Measurements from ENCODE around the gene N4BP3. TPM values are rescaled to one million over a fixed set of nuclear protein-coding genes. Genes with fewer than 3 reads are reported as not detected.

The N4BP3 gene
- total RNA-seq, 1 experiment from 2014 or later: 46.2 TPM

- DNase-seq (ENCODE audit: low spot score): no peak
- no peak overlapping the region for H3K27ac Mint-ChIP-seq
- no peaks in the 10 kb centered on the region for H3K9me3 Mint-ChIP-seq
- ChIA-PET POLR2A (interaction anchor here (0.5 to 1.1 kb wide), 4 partner anchors 19 to 208 kb away, joined by 3 to 5 read pairs (median 4); no protein-coding TSS in a partner anchor), CTCF (interaction anchor here (3.2 to 7.5 kb wide), 3 partner anchors 19 to 68 kb away, joined by 14 to 111 read pairs (median 39); no protein-coding TSS in a partner anchor)
- no peak for TF ChIP-seq ZNF317 (CRISPR knock-in tag; IDR thresholded peaks at IDR 0.05; ENCODE audit: borderline replicate concordance, low read depth)
- no peak for TF ChIP-seq AFF4 (CRISPR knock-in tag; IDR thresholded peaks at IDR 0.05; ENCODE audit: borderline replicate concordance)
- TF ChIP-seq, protein P1, sequence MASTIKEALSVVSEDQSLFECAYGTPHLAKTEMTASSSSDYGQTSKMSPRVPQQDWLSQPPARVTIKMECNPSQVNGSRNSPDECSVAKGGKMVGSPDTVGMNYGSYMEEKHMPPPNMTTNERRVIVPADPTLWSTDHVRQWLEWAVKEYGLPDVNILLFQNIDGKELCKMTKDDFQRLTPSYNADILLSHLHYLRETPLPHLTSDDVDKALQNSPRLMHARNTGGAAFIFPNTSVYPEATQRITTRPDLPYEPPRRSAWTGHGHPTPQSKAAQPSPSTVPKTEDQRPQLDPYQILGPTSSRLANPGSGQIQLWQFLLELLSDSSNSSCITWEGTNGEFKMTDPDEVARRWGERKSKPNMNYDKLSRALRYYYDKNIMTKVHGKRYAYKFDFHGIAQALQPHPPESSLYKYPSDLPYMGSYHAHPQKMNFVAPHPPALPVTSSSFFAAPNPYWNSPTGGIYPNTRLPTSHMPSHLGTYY (CRISPR knock-in tag; IDR thresholded peaks at IDR 0.05): no peak
- no peak for TF ChIP-seq NFATC4 (CRISPR knock-in tag; IDR thresholded peaks at IDR 0.05)
- no peak for TF ChIP-seq CBFB (CRISPR knock-in tag; IDR thresholded peaks at IDR 0.05; ENCODE audit: low read depth)
- TF ChIP-seq PRRX2 (CRISPR knock-in tag; IDR thresholded peaks at IDR 0.05): no peak
- no peak for TF ChIP-seq GABPB1 (CRISPR knock-in tag; IDR thresholded peaks at IDR 0.05)
- no peak for TF ChIP-seq CREM (CRISPR knock-in tag; IDR thresholded peaks at IDR 0.05)
- TF ChIP-seq, protein P2, sequence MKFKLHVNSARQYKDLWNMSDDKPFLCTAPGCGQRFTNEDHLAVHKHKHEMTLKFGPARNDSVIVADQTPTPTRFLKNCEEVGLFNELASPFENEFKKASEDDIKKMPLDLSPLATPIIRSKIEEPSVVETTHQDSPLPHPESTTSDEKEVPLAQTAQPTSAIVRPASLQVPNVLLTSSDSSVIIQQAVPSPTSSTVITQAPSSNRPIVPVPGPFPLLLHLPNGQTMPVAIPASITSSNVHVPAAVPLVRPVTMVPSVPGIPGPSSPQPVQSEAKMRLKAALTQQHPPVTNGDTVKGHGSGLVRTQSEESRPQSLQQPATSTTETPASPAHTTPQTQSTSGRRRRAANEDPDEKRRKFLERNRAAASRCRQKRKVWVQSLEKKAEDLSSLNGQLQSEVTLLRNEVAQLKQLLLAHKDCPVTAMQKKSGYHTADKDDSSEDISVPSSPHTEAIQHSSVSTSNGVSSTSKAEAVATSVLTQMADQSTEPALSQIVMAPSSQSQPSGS (CRISPR knock-in tag; IDR thresholded peaks at IDR 0.05; ENCODE audit: borderline replicate concordance, low read depth): no peak
- TF ChIP-seq IRF2 (CRISPR knock-in tag; IDR thresholded peaks at IDR 0.05; ENCODE audit: borderline replicate concordance, low read depth): no peak
- TF ChIP-seq, protein P3, sequence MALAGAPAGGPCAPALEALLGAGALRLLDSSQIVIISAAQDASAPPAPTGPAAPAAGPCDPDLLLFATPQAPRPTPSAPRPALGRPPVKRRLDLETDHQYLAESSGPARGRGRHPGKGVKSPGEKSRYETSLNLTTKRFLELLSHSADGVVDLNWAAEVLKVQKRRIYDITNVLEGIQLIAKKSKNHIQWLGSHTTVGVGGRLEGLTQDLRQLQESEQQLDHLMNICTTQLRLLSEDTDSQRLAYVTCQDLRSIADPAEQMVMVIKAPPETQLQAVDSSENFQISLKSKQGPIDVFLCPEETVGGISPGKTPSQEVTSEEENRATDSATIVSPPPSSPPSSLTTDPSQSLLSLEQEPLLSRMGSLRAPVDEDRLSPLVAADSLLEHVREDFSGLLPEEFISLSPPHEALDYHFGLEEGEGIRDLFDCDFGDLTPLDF (CRISPR knock-in tag; IDR thresholded peaks at IDR 0.05): no peak
- no peak for TF ChIP-seq TEAD4 (CRISPR knock-in tag; IDR thresholded peaks at IDR 0.05)
- TF ChIP-seq ZNF263 (CRISPR knock-in tag; IDR thresholded peaks at IDR 0.05; ENCODE audit: low read depth): no peak
- no peak for TF ChIP-seq OVOL2 (CRISPR knock-in tag; IDR thresholded peaks at IDR 0.05; ENCODE audit: borderline replicate concordance)
- no peak for TF ChIP-seq PRDM15 (CRISPR knock-in tag; IDR thresholded peaks at IDR 0.05)
- TF ChIP-seq, protein P4, sequence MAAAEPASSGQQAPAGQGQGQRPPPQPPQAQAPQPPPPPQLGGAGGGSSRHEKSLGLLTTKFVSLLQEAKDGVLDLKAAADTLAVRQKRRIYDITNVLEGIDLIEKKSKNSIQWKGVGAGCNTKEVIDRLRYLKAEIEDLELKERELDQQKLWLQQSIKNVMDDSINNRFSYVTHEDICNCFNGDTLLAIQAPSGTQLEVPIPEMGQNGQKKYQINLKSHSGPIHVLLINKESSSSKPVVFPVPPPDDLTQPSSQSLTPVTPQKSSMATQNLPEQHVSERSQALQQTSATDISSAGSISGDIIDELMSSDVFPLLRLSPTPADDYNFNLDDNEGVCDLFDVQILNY (CRISPR knock-in tag; IDR thresholded peaks at IDR 0.05): no peak
- no peak for TF ChIP-seq KAT7 (CRISPR knock-in tag; IDR thresholded peaks at IDR 0.05; ENCODE audit: borderline replicate concordance)
- no peak for TF ChIP-seq RELA (CRISPR knock-in tag; IDR thresholded peaks at IDR 0.05; ENCODE audit: borderline replicate concordance)
- TF ChIP-seq GRHL2 (CRISPR knock-in tag; IDR thresholded peaks at IDR 0.05; ENCODE audit: insufficient replicate concordance, severe bottlenecking): no peak
- TF ChIP-seq NR2C2 (CRISPR knock-in tag; IDR thresholded peaks at IDR 0.05): no peak
- H3K36me3 Mint-ChIP-seq: peaks cover 76% of the 10 kb centered on the region
- no peaks in the 10 kb centered on the region for H3K27me3 Mint-ChIP-seq (ENCODE audit: low read depth)
- no peak overlapping the region for H3K4me3 Mint-ChIP-seq
- H3K4me1 Mint-ChIP-seq: peaks cover 5% of the 10 kb centered on the region
- no peak for ATAC-seq
Observed at GRCh38 chr5:178143246-178143645, 29.9 kb downstream of the N4BP3 start.

Data from WTC11 (cell line).